MCF 10A (cell line): Measurements from ENCODE around the gene SLC6A8. TPM values are rescaled to one million over a fixed set of nuclear protein-coding genes. Genes with fewer than 3 reads are reported as not detected.

Experiments used
- BruUV-seq: library from RNA; stranded (reverse); fragments of 400-500 nt; replicated peaks from 2 replicates; lab custom pipeline; 2021; lab: Mats Ljungman, UMichigan
- CTCF ChIA-PET: fragments of 300-600 bp; sonication (Branson Sonifier 250); formaldehyde crosslinking; extraction: SDS; loops from one replicate; lab custom pipeline; 2021; ENCODE audit warnings: antibody characterized with exemption, inconsistent platforms; lab: Yijun Ruan, JAX
- POLR2A ChIA-PET: fragments of 300-600, 350-650 bp; sonication (Branson Sonifier 250); formaldehyde crosslinking; extraction: SDS; loops from one replicate; lab custom pipeline; 2020; ENCODE audit warnings: antibody characterized with exemption, inconsistent platforms; lab: Yijun Ruan, JAX
- DNase-seq: peaks from one replicate; pipeline ENCODE4 v3.0.0-alpha.2; 2018; ENCODE audit not compliant: unreplicated experiment
- H3K27ac Mint-ChIP-seq: one replicate; pipeline ENCODE4 v1.8.0; 2022; ENCODE audit warnings: mild to moderate bottlenecking, low read depth, mixed read lengths; ENCODE audit not compliant: unreplicated experiment
- H3K27me3 Mint-ChIP-seq: one replicate; pipeline ENCODE4 v1.8.0; 2022; ENCODE audit warnings: mixed read lengths; ENCODE audit not compliant: insufficient read depth, unreplicated experiment
- H3K36me3 Mint-ChIP-seq: one replicate; pipeline ENCODE4 v1.8.0; 2022; ENCODE audit warnings: mild to moderate bottlenecking, moderate library complexity, mixed read lengths; ENCODE audit not compliant: insufficient read depth, unreplicated experiment
- H3K4me1 Mint-ChIP-seq: one replicate; pipeline ENCODE4 v1.8.0; 2022; ENCODE audit warnings: mixed read lengths; ENCODE audit not compliant: insufficient read depth, unreplicated experiment
- H3K4me3 Mint-ChIP-seq: one replicate; pipeline ENCODE4 v1.8.0; 2022; ENCODE audit warnings: mild to moderate bottlenecking, moderate library complexity, mixed read lengths; ENCODE audit not compliant: unreplicated experiment
- H3K9me3 Mint-ChIP-seq: one replicate; pipeline ENCODE4 v1.8.0; 2022; ENCODE audit warnings: mixed read lengths; ENCODE audit not compliant: unreplicated experiment
- intact Hi-C: fragments of 100-400 bp; cut with micrococcal nuclease; formaldehyde crosslinking; loops from 2 replicates; pipeline ENCODE4 v1.14.1; 2022
- total RNA-seq: library from RNA; stranded (reverse); gene quantifications from 2 replicates; pipeline ENCODE4 v1.2.3, GENCODE V29; 2022
- TF ChIP-seq, protein P1 (sequence below): fragments of 200-600 bp; IDR thresholded peaks from one replicate; pipeline ENCODE4 v1.8.0; 2022; ENCODE audit warnings: antibody characterized with exemption, mild to moderate bottlenecking; ENCODE audit not compliant: unreplicated experiment

The SLC6A8 gene
- total RNA-seq, 1 experiment from 2014 or later = 66.6 TPM

DNA sequence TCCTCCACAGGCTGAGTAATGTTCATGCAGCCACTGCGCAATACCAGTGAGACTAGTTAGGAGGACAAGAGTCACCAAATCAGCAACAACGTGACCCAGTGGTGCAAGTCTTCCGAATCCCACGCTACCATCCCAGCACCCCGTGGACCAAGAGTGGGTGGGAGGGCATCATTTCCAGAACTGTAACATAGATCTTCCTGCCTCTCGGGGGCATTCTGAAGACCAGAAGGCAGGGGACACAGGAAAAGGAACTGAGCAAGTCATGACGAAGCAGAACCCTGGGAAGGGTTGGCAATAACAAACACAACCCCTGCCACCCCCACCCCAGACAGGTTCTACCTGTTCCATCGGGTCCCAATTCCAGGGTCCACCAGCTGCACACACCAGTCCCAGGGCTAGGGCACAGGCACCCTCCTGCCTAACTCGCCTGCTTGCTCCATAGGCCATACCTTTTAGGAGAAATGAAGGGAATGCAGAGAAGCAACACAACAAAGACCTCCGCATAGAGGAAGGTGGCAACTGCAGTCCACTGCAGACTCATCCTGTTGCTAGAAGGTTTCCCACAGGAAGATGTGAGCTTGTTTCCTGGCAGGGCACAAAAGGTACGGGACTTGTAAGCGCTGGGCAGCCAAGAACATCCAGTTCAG lies 35.1 kb downstream of the SLC6A8 start:
- Mint-ChIP-seq H3K36me3 (peaks cover 47% of the 10 kb centered on the region), H3K4me1 (peaks cover 19% of the 10 kb centered on the region), H3K27me3 (no peaks in the 10 kb centered on the region), H3K4me3 (peak overlapping the region; percentile 82), H3K9me3 (no peaks in the 10 kb centered on the region), H3K27ac (peak overlapping the region; percentile 79)
- peak; percentile 35 for DNase-seq
- ChIA-PET CTCF (interaction anchor here (2.0 kb wide), 1 partner anchor 14 kb away, joined by 7 read pairs; no protein-coding TSS in a partner anchor), POLR2A (interaction anchor here (0.7 to 1.2 kb wide), 2 partner anchors 10 to 17 kb away, joined by 3 read pairs; no protein-coding TSS in a partner anchor)
- BruUV-seq = no TSS peak
- TF ChIP-seq, protein P1, sequence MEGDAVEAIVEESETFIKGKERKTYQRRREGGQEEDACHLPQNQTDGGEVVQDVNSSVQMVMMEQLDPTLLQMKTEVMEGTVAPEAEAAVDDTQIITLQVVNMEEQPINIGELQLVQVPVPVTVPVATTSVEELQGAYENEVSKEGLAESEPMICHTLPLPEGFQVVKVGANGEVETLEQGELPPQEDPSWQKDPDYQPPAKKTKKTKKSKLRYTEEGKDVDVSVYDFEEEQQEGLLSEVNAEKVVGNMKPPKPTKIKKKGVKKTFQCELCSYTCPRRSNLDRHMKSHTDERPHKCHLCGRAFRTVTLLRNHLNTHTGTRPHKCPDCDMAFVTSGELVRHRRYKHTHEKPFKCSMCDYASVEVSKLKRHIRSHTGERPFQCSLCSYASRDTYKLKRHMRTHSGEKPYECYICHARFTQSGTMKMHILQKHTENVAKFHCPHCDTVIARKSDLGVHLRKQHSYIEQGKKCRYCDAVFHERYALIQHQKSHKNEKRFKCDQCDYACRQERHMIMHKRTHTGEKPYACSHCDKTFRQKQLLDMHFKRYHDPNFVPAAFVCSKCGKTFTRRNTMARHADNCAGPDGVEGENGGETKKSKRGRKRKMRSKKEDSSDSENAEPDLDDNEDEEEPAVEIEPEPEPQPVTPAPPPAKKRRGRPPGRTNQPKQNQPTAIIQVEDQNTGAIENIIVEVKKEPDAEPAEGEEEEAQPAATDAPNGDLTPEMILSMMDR = no peak
- intact Hi-C loops = no loop called here

DNA sequence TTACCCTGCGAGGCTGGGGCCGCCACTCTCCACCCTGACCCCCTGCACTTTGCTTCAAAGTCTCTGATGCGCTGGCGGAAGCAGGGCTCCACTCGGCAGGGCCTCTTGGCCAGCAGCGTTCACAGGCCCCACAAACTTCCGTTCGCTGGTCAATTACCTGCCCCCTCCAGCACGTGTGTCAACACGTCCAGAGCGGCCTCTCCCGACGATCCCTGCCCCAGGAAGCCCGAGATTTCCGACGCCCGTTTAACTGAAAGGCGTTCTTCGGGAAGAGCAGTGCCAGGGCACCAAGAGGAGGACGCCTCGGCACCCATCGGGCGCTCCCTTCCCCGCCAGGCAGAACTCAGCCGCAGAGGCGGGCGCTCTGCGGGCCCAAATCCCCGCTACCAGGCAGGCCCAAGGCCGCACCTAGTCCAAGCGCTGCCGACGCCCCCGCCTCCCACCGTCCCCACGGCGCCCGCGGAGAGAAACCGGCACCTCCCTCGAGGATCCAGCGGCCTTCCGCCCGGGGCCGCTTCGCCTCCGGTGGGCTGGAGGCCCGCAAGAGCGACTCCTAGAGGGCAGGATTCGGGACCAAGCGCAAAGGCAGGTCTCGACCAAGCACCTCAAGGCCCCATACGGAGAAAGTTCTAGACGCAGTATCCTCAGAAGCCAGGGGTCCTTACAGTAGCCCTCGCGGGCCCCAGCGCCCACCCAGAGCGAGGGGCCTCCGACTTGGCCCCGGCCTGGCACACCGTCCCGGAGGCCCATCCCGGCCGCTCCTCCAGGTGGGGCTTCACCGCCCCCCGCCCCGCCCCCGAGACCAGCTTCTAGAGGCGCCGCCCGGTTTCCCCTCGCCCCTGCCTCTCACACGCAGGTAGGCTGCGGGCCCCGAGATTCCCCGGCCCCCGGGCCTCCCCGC lies 35.9 kb downstream of the SLC6A8 start:
- H3K27me3 Mint-ChIP-seq = no peaks in the 10 kb centered on the region
- peaks cover 39% of the 10 kb centered on the region for H3K36me3 Mint-ChIP-seq
- ChIA-PET POLR2A (interaction anchor here (0.6 to 1.0 kb wide), 4 partner anchors 16 to 248 kb away, joined by 3 to 4 read pairs (median 4); partner anchors contain the start of genes HCFC1 and SLC6A8), CTCF (no interaction called here)
- no TSS peak for BruUV-seq
- peaks cover 19% of the 10 kb centered on the region for H3K4me1 Mint-ChIP-seq
- H3K9me3 Mint-ChIP-seq = no peaks in the 10 kb centered on the region
- TF ChIP-seq, protein P1 = no peak
- H3K4me3 Mint-ChIP-seq = peak overlapping the region; percentile 82
- H3K27ac Mint-ChIP-seq = peak overlapping the region; percentile 79
- intact Hi-C loops = loop anchor here (2.0 kb wide), 1 partner anchor 71 kb away; the partner anchor contains the start of genes IDH3G and SSR4
- peak; percentile 54 for DNase-seq

DNA sequence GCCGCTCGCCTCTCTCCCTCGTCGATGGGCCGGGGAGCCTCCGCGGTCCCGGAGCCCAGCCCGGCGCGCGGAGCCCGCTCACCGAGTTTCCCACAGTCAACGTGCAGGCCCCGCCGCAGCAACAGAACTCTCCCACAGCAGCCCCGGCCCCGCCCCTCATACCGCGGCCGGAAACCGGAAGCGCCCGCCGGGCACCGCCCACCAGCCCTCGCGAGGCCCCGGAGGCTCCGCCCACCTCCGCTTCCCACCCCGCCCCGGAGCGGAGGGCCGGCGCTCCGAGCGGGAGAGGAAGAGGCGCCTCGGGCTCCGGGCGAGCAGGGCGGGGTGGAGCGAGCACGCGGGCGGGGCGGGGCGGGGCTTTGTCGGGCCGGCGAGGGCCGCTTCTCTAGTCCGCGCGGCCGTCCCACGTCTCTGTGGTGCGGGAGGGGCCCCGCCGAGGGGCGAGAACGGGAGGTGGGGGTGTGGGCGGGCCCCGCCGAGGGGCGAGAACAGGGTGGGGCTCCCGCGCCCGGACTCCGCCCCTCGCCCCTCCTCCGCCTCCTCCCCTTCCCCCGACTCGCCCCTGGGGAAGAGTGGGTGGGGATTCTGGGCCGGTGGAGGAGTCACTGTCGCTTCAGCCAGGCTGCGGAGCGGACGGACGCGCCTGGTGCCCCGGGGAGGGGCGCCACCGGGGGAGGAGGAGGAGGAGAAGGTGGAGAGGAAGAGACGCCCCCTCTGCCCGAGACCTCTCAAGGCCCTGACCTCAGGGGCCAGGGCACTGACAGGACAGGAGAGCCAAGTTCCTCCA lies 36.7 kb downstream of the SLC6A8 start, which contains the start of the genes ABCD1 and BCAP31:
Gene ABCD1, plus strand, starts transcription at position 605 of the 787 bp plus-strand sequence. CDS start 411 bp downstream, outside the sequence.
Gene BCAP31, minus strand, starts transcription at position 136 of the 787 bp plus-strand sequence. CDS start 1,143 bp downstream, outside the sequence.
- TF ChIP-seq, protein P1 = no peak
- H3K9me3 Mint-ChIP-seq = no peaks in the 10 kb centered on the region
- H3K27me3 Mint-ChIP-seq = no peaks in the 10 kb centered on the region
- H3K27ac Mint-ChIP-seq = peak within 1 kb of the TSS; percentile 79
- peaks cover 34% of the 10 kb centered on the region for H3K36me3 Mint-ChIP-seq
- H3K4me3 Mint-ChIP-seq = peak within 1 kb of the TSS; percentile 82
- intact Hi-C loops = loop anchor here (2.0 kb wide), 1 partner anchor 70 kb away; the partner anchor contains the start of genes IDH3G and SSR4
- CTCF ChIA-PET = no interaction called here
- peaks cover 19% of the 10 kb centered on the region for H3K4me1 Mint-ChIP-seq
- no TSS peak for BruUV-seq
- POLR2A ChIA-PET = interaction anchor here (0.7 to 1.0 kb wide), 2 partner anchors 37 to 247 kb away, joined by 4 read pairs; partner anchors contain the start of genes HCFC1 and SLC6A8
- DNase-seq = peak; percentile 81
